ENCODE results near the gene ANKRD24.

DNA sequence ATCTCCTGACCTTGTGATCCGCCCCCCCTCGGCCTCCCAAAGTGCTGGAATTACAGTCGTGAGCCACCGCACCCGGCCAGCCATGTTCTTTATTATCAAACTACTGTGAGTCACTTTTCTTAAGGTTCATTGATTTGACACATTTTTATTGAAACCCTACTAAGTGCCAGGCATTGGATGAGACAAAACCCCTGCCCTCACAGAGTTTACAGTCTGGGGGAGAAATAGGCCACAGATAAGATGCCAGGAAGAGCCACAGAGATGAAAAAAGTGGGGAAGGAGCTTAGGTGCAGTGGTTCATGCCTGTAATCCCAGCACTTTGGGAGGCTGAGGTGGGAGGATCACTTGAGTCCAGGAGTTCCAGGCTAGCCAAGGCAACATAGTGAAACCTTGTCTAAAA lies 44.0 kb upstream of the ANKRD24 start:
- no peak for TF ChIP-seq CTCF (IDR thresholded peaks at IDR 0.05; ENCODE audit: extremely low read depth in 1 of 2, insufficient read depth in 1 of 2, low read depth in 1 of 2, low read length in 2 of 2)
- no peak for TF ChIP-seq EZH2 (IDR thresholded peaks at IDR 0.05; ENCODE audit: borderline replicate concordance, low read depth, low read length, severe bottlenecking)
